ENCODE results near the gene VAV3.

Gene VAV3

DNA sequence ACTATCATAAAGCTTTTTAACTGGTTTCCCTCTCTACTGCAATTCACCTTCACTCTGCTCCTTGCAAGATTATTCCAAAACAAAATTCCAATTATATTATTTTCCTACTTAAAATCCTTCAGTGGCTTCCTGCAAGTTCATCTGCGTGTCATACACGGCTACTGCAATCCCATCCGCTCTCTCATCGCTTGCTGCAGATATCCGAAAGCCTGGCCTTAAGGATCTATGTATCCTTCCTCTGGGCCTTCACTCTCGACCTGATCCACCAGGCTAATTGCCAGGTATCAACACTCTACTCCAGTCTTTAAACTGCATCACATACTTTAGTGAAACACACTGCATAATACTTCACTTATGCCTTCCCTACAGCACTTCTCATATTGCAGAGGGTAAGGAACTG lies 44.0 kb downstream of the VAV3 start:
- in situ Hi-C loops (cut with MboI; ENCODE audit: low sequenced_read_pairs, unreplicated experiment) = no loop called here
- TF ChIP-seq, protein P1, sequence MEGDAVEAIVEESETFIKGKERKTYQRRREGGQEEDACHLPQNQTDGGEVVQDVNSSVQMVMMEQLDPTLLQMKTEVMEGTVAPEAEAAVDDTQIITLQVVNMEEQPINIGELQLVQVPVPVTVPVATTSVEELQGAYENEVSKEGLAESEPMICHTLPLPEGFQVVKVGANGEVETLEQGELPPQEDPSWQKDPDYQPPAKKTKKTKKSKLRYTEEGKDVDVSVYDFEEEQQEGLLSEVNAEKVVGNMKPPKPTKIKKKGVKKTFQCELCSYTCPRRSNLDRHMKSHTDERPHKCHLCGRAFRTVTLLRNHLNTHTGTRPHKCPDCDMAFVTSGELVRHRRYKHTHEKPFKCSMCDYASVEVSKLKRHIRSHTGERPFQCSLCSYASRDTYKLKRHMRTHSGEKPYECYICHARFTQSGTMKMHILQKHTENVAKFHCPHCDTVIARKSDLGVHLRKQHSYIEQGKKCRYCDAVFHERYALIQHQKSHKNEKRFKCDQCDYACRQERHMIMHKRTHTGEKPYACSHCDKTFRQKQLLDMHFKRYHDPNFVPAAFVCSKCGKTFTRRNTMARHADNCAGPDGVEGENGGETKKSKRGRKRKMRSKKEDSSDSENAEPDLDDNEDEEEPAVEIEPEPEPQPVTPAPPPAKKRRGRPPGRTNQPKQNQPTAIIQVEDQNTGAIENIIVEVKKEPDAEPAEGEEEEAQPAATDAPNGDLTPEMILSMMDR (IDR thresholded peaks at IDR 0.05; ENCODE audit: borderline replicate concordance, control extremely low read depth, extremely low read depth, insufficient read depth, missing control alignments) = no peak
- no peak for DNase-seq (ENCODE audit: low spot score)

DNA sequence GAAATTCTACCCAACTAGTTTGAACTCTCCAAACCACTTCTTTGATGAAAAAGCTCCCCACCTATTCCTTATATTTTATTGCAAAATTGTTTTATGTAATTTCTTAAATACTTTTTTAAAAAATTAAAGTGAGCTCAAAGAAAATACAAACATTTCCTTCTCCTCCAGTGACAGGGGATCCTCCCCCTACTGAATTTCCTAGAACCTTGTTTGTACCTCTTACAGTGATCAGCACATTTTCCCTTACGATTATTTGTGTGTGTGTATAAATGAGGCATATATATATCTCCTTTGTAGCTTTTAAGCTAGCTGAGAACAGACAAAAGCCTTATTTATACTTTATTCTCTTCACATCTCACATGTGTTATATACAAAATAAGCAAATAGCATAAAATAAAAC lies 44.4 kb downstream of the VAV3 start:
- no peak for DNase-seq (ENCODE audit: low spot score)
- TF ChIP-seq, protein P1 (IDR thresholded peaks at IDR 0.05; ENCODE audit: borderline replicate concordance, control extremely low read depth, extremely low read depth, insufficient read depth, missing control alignments) = no peak
- in situ Hi-C loops (cut with MboI; ENCODE audit: low sequenced_read_pairs, unreplicated experiment) = no loop called here

DNA sequence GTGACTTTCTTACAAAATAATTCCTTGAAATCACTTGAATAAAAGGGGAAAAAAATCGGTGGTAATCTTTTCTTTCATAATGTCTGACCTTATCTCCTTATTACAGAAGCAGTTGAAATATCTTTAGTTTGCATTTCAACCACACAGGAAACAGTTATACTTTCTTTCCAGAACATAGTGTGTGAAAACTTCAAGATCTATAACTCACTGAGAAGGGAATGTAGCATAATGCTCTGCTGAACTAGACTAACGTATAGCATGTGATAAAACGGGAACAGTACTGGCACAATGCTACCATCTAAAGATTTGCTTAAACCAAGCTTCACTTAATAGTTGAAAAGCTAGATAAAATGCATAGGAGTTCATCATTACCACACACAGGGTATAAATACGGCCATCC lies 45.0 kb downstream of the VAV3 start:
- TF ChIP-seq, protein P1 (IDR thresholded peaks at IDR 0.05; ENCODE audit: borderline replicate concordance, control extremely low read depth, extremely low read depth, insufficient read depth, missing control alignments) = no peak
- no peak for DNase-seq (ENCODE audit: low spot score)
- in situ Hi-C loops (cut with MboI; ENCODE audit: low sequenced_read_pairs, unreplicated experiment) = no loop called here

DNA sequence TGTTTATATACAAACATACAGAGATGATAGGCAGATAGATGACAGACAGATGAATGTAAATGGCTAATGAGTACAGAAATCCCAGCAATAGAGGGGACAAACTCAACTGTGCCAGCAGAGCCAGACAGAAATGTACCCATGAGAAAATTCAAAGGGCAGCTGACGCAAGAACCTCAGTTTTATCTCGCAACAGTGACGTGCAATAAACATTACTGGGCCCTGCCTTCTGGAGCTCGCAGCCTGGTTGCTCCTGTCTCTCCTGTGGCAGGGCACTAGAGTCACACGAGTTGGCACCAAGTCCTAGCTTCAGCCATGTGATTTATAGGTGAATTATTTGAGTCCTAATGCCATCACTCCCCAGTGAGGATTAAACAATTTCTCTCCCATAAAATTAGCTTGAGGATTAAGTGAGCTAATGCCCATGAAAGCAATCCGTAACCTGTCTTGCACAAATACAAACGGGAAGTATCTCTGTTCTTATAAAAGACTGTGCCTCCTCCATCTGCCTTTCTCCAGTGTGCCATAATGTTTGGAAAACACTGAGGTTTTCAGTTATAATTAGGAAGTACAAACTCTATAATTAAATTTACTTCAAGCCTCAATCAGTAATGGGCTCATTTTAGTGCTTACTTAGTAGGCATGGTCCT lies 50.7 kb downstream of the VAV3 start:
- in situ Hi-C loops (cut with MboI; ENCODE audit: low sequenced_read_pairs, unreplicated experiment) = no loop called here
- no peak for DNase-seq (ENCODE audit: low spot score)
- TF ChIP-seq, protein P1 (IDR thresholded peaks at IDR 0.05; ENCODE audit: borderline replicate concordance, control extremely low read depth, extremely low read depth, insufficient read depth, missing control alignments) = no peak

DNA sequence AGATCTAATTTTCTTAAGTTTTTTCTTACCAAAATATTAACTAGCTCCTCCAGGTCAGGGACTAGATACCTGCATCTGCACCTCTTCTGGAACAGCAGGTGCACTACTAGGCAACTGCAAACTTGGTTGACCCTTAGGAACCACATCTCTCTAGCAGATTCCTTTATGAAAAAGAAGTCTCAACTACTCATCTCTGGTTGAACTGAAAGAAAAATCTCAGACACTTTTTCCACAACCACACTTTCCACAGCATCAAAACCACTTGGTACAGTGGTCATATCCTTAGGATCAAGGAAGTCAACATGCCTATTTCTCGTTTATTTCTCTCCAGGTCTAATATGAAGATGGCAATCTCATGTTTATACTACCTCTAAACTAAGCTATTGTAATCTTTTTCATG lies 52.3 kb downstream of the VAV3 start:
- TF ChIP-seq, protein P1 (IDR thresholded peaks at IDR 0.05; ENCODE audit: borderline replicate concordance, control extremely low read depth, extremely low read depth, insufficient read depth, missing control alignments) = no peak
- DNase-seq (ENCODE audit: low spot score) = no peak
- in situ Hi-C loops (cut with MboI; ENCODE audit: low sequenced_read_pairs, unreplicated experiment) = no loop called here

DNA sequence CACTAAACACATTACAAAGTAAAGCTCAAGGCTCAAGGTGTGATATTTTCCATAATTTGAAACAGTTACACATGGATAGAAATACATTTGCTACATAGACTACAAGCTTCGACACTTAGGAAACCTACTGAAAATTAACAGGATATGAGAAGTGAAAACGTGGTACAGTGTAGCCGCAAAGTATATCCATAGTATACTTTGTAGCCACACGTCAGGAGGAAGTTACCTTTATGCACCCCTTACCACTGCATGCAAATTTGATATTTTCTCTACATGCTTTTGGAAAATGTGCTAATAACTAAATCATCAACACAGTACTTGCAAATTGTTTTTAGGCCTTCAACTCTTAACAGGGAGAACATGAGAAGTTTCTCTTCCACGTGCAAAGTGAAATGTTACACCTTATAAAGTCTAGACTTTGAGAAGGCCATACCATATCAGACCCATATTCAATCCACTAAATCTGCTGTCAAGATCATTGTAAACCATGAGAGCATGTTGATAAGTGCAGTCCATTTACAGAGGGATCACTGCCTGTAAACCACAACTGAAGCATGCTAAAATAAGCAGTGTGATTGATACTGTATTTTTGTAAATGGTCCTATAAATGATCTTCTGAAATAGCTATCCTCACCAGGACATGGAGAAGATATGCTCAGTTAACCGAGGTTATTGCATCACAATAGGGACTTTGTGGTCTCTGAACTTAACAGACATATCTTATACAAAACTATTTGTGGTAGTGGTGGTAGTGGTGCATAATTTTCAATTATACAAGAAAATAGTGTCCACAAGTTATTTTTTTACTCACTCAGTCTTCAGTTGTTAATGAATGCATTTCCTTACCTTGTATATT lies 64.7 kb downstream of the VAV3 start:
- no peak for DNase-seq (ENCODE audit: low spot score)
- in situ Hi-C loops (cut with MboI; ENCODE audit: low sequenced_read_pairs, unreplicated experiment) = no loop called here
- TF ChIP-seq, protein P1 (IDR thresholded peaks at IDR 0.05; ENCODE audit: borderline replicate concordance, control extremely low read depth, extremely low read depth, insufficient read depth, missing control alignments) = no peak

Measured in GM13976 (cell line).